NT2/D1 (cell line): ENCODE results near the gene TTBK1.

Source experiments
- DNase-seq: peaks from one replicate; pipeline ENCODE4 v3.0.0-alpha.2; 2011; ENCODE audit warnings: low read depth, low spot score
- H3K27me3 ChIP-seq: 2 replicates; pipeline ENCODE4 v1.6.0; 2011; ENCODE audit warnings: mild to moderate bottlenecking; ENCODE audit not compliant: insufficient read length, insufficient read depth
- H3K36me3 ChIP-seq: 2 replicates; pipeline ENCODE4 v1.6.1; 2011; ENCODE audit warnings: mild to moderate bottlenecking, low read length, mixed read lengths; ENCODE audit not compliant: insufficient read depth, insufficient read length
- H3K4me1 ChIP-seq: 2 replicates; pipeline ENCODE4 v1.5.1; 2011; ENCODE audit not compliant: insufficient read depth, insufficient read length
- H3K4me3 ChIP-seq: 2 replicates; pipeline ENCODE4 v1.5.1; 2011; ENCODE audit warnings: low read depth; ENCODE audit not compliant: insufficient read length
- H3K9ac ChIP-seq: 2 replicates; pipeline ENCODE4 v1.6.0; 2011; ENCODE audit warnings: low read depth; ENCODE audit not compliant: insufficient read length
- H3K9me3 ChIP-seq: 2 replicates; pipeline ENCODE4 v1.5.1; 2011; ENCODE audit warnings: mild to moderate bottlenecking, low read length; ENCODE audit not compliant: insufficient read depth
- SUZ12 ChIP-seq: IDR thresholded peaks from 2 replicates; pipeline ENCODE4 v1.6.1; 2011; ENCODE audit not compliant: insufficient read length, insufficient read depth; ENCODE audit errors: extremely low read depth
- YY1 ChIP-seq: IDR thresholded peaks from 2 replicates; pipeline ENCODE4 v1.6.1; 2011; ENCODE audit not compliant: insufficient read length, insufficient read depth
- ZNF274 ChIP-seq: IDR thresholded peaks from 2 replicates; pipeline ENCODE4 v1.6.1; 2011; ENCODE audit warnings: mild to moderate bottlenecking, low read depth, low read length

Gene TTBK1

DNA sequence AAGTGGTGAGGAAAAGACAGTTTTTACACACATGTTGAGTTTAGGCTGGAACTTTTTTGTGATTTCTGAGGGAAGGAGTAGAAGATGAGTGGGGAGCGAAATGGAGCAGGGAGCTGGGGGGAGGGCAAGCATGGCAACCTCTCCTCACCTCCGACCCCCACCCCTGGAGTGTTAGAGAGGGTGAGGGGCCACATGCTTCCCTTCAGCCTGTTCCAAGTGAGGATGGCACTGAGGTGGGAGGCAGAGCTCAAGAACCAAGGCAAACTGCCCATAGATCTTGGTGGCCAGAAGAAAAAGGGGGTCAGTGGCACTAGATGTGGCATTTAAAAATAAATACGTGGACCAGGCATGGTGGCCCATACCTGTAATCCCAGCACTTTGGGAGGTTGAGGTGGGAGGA is 4.8 kb downstream of the TTBK1 start:
- H3K36me3 ChIP-seq, result no peaks in the 10 kb centered on the region
- peaks cover 56% of the 10 kb centered on the region for H3K27me3 ChIP-seq
- H3K9ac ChIP-seq, result no peak overlapping the region

DNA sequence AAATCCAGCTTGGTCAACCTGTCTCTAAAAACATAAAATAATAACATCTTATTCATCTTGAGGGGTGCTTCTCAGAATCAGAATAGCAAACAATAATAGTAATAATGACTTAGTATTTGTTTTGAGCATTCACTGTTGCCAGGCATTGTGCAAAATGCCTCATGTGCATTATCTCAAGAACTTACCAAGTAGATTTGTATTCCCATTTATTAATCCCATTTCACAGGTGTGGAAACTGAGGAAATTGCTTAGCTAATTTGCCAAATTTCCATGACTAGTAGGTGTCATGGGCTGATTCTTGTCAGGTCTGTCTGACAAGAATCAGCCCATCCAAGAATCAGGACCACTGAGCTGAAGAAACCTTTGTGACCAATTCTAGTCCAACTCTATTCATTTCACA is 5.5 kb downstream of the TTBK1 start:
- Histone ChIP-seq H3K4me1 (peaks cover 15% of the 10 kb centered on the region), H3K4me3 (no peak overlapping the region), H3K9ac (no peak overlapping the region), H3K9me3 (no peaks in the 10 kb centered on the region), H3K27me3 (peaks cover 51% of the 10 kb centered on the region), H3K36me3 (no peaks in the 10 kb centered on the region)
- TF ChIP-seq SUZ12 (no peak), ZNF274 (no peak), YY1 (no peak)
- DNase-seq, result no peak

More for the DNA sequence above, 4.8 kb downstream of the TTBK1 start:
- H3K4me3 ChIP-seq, result no peak overlapping the region
- H3K9me3 ChIP-seq, result no peaks in the 10 kb centered on the region
- TF ChIP-seq SUZ12 (no peak), ZNF274 (no peak), YY1 (no peak)
- DNase-seq, result no peak
- H3K4me1 ChIP-seq, result peaks cover 15% of the 10 kb centered on the region

- no peaks in the 10 kb centered on the region for H3K36me3 ChIP-seq
- H3K4me1 ChIP-seq, result peaks cover 15% of the 10 kb centered on the region
- no peak overlapping the region for H3K9ac ChIP-seq
- H3K9me3 ChIP-seq, result no peaks in the 10 kb centered on the region
- DNase-seq, result no peak
- TF ChIP-seq SUZ12 (no peak), YY1 (no peak), ZNF274 (no peak)
- no peak overlapping the region for H3K4me3 ChIP-seq
- H3K27me3 ChIP-seq, result peaks cover 29% of the 10 kb centered on the region
These were observed 7.7 kb downstream of the TTBK1 start for GRCh38 chr6:43250992-43251373.

GRCh38 chr6:43253401-43253800 is 10.1 kb downstream of the TTBK1 start:
- peaks cover 10% of the 10 kb centered on the region for H3K4me1 ChIP-seq
- no peaks in the 10 kb centered on the region for H3K36me3 ChIP-seq
- no peak overlapping the region for H3K4me3 ChIP-seq
- no peak overlapping the region for H3K9ac ChIP-seq
- no peak for DNase-seq
- H3K9me3 ChIP-seq, result no peaks in the 10 kb centered on the region
- no peak for TF ChIP-seq YY1
- TF ChIP-seq ZNF274, result no peak
- no peak for TF ChIP-seq SUZ12
- peaks cover 8% of the 10 kb centered on the region for H3K27me3 ChIP-seq

DNA sequence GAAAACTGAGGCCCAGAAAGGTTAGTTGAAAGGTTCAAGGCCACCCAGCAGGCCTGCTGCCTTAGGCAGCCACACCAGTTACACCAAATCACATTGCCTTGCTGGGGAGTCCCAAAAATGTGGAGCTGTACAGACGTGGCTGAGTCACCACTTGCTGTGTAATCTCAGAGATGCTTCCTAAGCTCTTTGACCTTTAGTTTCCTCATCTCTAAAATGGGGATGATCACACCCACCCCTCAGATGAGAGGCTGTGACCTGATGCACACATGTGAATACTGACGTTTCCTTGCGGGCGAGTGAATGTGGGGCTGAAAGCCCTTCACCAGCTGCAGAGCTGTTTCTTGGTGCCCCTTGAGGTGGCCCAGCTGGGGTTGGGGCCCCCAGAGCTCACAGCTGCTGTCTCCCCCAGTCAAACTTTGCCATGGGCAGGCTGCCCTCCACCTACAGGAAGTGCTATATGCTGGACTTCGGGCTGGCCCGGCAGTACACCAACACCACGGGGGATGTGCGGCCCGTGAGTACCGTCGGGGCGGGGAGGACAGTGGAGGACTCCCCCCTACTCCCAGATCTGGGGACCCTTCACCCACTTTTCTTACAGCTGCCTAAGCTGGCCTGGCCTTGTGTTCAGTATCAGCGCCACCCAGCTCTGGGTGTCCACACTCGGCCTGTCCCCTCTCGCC is 11.0 kb downstream of the TTBK1 start:
- H3K9ac ChIP-seq, result no peak overlapping the region
- no peaks in the 10 kb centered on the region for H3K36me3 ChIP-seq
- no peak for DNase-seq
- H3K4me1 ChIP-seq, result peaks cover 10% of the 10 kb centered on the region
- no peaks in the 10 kb centered on the region for H3K9me3 ChIP-seq
- no peaks in the 10 kb centered on the region for H3K27me3 ChIP-seq
- TF ChIP-seq SUZ12 (no peak), ZNF274 (no peak), YY1 (no peak)
- no peak overlapping the region for H3K4me3 ChIP-seq

- no peak overlapping the region for H3K4me3 ChIP-seq
- H3K27me3 ChIP-seq, result no peaks in the 10 kb centered on the region
- H3K9ac ChIP-seq, result no peak overlapping the region
- no peaks in the 10 kb centered on the region for H3K9me3 ChIP-seq
- no peak for DNase-seq
- no peak for TF ChIP-seq ZNF274
- TF ChIP-seq YY1, result no peak
- TF ChIP-seq SUZ12, result no peak
- H3K4me1 ChIP-seq, result peaks cover 10% of the 10 kb centered on the region
- no peaks in the 10 kb centered on the region for H3K36me3 ChIP-seq
These were observed 11.6 kb downstream of the TTBK1 start for GRCh38 chr6:43254846-43255245.

DNA sequence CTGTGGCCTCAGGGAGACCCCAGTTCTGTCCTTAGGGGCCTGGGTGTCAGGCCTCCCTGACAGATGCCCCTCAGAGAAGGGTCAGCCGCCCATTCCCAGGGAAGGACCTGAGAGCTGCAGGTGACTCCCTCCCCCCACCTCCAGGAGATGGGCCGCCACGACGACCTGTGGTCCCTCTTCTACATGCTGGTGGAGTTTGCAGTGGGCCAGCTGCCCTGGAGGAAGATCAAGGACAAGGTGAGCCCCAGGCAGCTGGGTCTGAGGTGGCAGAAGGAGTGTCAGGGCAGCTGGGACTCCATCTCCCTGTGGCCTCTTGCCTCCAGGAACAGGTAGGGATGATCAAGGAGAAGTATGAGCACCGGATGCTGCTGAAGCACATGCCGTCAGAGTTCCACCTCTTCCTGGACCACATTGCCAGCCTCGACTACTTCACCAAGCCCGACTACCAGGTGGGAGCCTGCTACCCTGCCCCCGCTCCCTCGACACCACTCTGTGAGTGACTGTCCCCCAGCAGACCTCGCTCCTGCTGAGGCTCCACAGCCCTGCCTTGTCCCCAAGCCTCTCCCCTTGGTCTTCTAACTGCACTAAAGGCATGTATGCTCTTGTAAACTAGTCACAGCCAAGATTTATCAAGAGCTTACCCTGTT is 12.2 kb downstream of the TTBK1 start:
- Histone ChIP-seq H3K27me3 (no peaks in the 10 kb centered on the region), H3K9me3 (no peaks in the 10 kb centered on the region), H3K4me3 (no peak overlapping the region), H3K36me3 (no peaks in the 10 kb centered on the region), H3K4me1 (peaks cover 8% of the 10 kb centered on the region), H3K9ac (no peak overlapping the region)
- TF ChIP-seq ZNF274, result no peak
- no peak for TF ChIP-seq YY1
- TF ChIP-seq SUZ12, result no peak
- no peak for DNase-seq
